Measurements from ENCODE around the gene SAMSN1. TPM values are rescaled to one million over a fixed set of nuclear protein-coding genes. Genes with fewer than 3 reads are reported as not detected.

The SAMSN1 gene
- total RNA-seq, 1 experiment from 2014 or later = not detected

DNA sequence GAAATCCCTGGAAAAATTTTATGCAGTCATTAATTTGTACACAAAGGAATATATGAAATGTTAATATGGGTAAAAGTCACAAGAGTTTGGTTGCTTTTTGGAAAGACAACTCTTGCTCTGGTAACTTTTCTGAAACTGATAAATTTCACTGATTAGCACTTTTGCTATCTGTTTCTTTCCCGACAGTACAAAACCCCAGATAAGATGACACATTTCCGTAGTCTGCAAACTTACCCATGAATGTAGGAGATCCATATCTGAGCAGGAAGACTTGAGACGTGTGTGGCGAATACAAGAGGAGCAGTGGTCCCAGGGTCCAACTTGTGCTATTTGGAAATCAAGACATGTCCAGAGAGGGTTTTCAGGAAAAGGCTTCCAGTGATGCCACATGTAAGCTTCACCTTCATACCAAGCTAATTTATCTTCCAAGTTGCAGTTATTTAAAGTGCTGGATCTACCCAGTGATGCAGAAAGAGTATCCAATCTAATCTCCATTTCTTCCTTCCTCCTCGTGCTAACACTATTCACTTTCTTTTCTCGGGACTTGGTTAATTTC lies 35.9 kb upstream of the SAMSN1 start:
- Histone ChIP-seq H3K9me3 (replicated peaks) (no peaks in the 10 kb centered on the region), H3K36me3 (no peaks in the 10 kb centered on the region), H3K4me3 (no peak overlapping the region), H3K27ac (no peak overlapping the region), H3K4me1 (replicated peaks) (no peaks in the 10 kb centered on the region), H3K27me3 (replicated peaks) (no peaks in the 10 kb centered on the region)
- no peak for DNase-seq (ENCODE audit: low read depth in 1 of 2, low spot score in 2 of 2)

DNA sequence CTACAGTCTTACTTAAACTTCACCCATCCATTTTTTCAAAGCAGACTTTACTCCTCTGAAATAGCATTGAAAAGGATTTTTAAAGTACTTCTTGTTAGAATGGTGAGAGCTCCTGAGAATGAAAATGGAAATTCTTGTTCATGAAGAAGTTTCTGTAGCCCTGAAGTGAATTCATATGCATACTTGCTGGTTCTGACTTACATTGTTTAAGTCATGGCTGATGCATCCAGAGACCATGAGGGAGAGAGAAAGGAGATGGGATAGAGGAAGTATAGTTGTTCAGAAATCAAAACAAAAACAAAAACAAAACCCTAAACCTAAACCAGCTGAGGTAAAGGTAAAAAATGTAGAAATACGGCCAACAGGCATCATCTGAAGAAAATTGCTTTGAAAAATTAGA lies 27.1 kb upstream of the SAMSN1 start:
- Histone ChIP-seq H3K27me3 (replicated peaks) (no peaks in the 10 kb centered on the region; the same call in 1 of the 2 replicates), H3K36me3 (no peaks in the 10 kb centered on the region), H3K27ac (no peak overlapping the region), H3K4me1 (replicated peaks) (no peaks in the 10 kb centered on the region), H3K9me3 (replicated peaks) (no peaks in the 10 kb centered on the region), H3K4me3 (no peak overlapping the region)
- DNase-seq (ENCODE audit: low read depth in 1 of 2, low spot score in 2 of 2) = no peak

DNA sequence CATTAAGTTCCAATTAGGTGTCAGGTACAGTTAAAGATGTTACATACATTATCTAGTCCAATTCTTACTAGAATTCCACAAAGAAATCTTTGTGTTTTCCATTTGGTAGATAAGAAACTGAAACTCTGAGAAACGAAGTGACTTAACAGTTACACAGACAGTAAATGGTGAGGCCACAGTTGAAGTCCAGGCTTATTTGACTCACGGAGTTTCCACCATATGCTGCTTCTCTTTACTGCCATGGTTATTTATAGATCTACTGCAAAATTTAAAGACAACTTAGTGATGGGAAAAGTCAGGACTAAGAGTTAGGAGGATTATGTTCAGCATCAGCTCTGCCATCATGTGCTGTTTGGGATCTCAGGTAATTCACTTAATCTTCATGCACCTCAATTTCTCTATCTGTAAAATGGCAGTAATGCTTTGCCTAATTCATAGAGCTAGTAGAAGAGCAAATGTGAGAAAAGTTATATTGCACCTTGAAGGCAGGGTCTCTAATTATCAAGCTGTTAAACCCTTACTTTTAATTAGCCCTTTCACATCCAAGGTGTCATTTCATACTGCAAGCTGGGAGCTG lies 26.2 kb upstream of the SAMSN1 start:
- no peak for DNase-seq (ENCODE audit: low read depth in 1 of 2, low spot score in 2 of 2)
- Histone ChIP-seq H3K27me3 (replicated peaks) (no peaks in the 10 kb centered on the region; the same call in 1 of the 2 replicates), H3K4me1 (replicated peaks) (no peaks in the 10 kb centered on the region), H3K9me3 (replicated peaks) (no peaks in the 10 kb centered on the region), H3K36me3 (no peaks in the 10 kb centered on the region), H3K27ac (no peak overlapping the region), H3K4me3 (no peak overlapping the region)

DNA sequence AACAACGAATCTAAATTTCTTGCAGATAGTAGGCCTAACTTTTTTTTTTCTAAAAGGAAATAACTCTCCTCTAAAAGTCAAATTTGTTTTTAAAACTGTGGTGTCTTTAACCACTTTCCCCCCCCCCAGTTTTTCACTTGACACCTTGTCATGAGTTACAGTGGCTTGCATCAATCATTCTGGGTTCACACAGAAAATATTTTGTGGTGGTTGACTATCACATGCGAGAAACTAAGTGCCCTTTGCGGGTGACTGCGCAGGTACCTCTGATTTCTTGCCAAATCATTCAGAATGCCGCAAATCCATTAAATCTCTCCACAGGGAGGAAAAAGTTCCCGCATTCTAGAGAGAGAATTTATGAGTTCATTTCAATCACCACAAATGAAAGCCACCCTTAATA lies 23.8 kb upstream of the SAMSN1 start:
- no peaks in the 10 kb centered on the region for H3K36me3 ChIP-seq
- no peaks in the 10 kb centered on the region; the same call in 1 of the 2 replicates for H3K27me3 ChIP-seq (replicated peaks)
- no peak for DNase-seq (ENCODE audit: low read depth in 1 of 2, low spot score in 2 of 2)
- no peak overlapping the region for H3K27ac ChIP-seq
- H3K4me1 ChIP-seq (replicated peaks) = no peaks in the 10 kb centered on the region
- H3K4me3 ChIP-seq = no peak overlapping the region
- no peaks in the 10 kb centered on the region for H3K9me3 ChIP-seq (replicated peaks)

DNA sequence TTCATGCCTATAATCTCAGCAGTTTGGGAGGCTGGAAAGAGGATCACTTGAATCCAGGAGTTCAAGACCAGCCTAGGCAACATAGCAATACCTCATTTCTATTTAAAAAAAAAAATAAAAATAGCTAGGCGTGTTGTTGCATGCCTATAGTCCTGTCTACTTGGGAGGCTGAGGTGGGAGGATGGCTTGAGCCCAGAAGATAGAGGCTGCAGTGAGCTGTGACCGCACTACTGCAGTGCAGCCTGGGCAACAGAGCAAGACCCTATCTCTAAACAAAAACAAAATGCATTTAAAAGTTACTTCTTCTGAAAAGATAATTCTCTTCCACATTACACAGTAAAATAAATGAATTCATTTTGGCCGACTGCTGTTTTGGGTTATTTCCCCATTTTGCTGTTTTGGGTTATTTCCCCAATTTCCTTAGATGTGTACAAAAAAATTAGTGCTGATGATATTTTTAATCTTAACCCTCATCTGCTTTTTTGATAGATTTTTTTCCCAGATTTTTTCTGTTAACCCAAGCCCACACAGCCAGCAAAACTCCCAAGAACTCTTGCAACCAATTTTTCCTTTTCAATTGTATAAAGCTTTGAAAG lies 23.0 kb upstream of the SAMSN1 start:
- Histone ChIP-seq H3K36me3 (no peaks in the 10 kb centered on the region), H3K4me3 (no peak overlapping the region), H3K4me1 (replicated peaks) (no peaks in the 10 kb centered on the region), H3K9me3 (replicated peaks) (no peaks in the 10 kb centered on the region), H3K27me3 (replicated peaks) (no peaks in the 10 kb centered on the region; the same call in 1 of the 2 replicates), H3K27ac (no peak overlapping the region)
- DNase-seq (ENCODE audit: low read depth in 1 of 2, low spot score in 2 of 2) = no peak

DNA sequence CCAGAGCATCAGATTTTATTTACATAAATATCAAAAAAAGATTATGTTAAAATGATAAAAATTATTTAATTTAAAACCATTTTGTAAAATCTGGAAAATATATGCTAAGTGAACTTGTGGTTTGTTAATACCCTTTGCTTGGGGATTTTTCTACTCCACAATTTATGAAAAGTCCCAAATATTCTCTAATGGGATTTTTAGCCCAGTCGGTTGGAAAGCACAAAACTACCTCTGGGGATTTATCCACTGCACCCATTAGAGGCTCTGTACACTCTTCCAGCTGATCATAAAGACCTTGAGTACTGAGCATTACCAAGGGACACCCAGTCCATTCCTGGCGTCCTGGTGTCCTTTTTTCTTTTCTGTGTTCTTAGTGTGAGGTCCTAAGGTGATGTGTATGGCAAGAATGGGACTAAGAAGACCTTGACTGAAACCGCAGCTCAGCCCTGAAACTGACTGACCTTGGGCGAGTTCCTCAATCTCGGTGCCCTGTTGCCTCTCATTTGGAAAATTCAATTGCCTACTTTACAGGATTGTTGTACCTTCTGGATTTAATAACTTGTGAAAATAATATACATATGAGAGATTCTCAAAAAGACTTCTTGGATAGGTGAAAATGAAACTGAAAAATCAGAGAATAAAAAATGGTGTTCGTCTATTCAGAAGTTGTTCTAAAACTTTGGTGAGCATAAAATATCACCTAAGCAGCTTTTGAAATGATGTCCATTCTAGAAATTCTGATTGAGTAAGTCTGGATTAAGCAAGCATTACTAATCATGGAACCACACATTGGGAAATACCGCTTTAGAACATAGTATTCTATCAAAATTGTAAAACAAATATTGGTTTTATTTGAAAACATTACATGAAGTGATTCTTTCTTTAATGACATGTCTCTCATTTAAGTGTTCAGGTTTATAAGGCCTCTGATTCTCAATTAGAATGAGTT lies 21.5 kb upstream of the SAMSN1 start:
- Histone ChIP-seq H3K4me3 (no peak overlapping the region), H3K36me3 (no peaks in the 10 kb centered on the region), H3K4me1 (replicated peaks) (no peaks in the 10 kb centered on the region), H3K27me3 (replicated peaks) (no peaks in the 10 kb centered on the region), H3K9me3 (replicated peaks) (no peaks in the 10 kb centered on the region), H3K27ac (no peak overlapping the region)
- DNase-seq (ENCODE audit: low read depth in 1 of 2, low spot score in 2 of 2) = no peak

DNA sequence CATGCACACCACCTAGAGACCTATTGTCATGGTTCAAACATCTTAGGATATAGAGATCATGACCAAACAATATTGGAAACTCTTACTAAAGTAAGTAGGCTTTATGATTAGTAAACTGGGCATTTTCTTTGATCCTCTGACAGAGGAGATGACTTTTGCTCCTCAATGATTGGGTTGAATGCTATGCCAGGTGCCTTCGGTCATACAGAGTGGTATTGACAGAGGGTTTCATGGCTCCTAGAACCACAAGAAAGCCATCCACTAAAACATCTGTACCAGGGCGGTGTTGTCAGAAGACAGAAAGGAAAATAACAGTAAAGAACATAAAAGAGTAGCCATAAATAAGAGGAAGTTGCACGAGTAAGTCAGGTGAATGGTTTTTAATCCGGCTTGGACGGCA lies 20.8 kb upstream of the SAMSN1 start:
- no peak for DNase-seq (ENCODE audit: low read depth in 1 of 2, low spot score in 2 of 2)
- Histone ChIP-seq H3K4me1 (replicated peaks) (no peaks in the 10 kb centered on the region), H3K27me3 (replicated peaks) (no peaks in the 10 kb centered on the region), H3K36me3 (no peaks in the 10 kb centered on the region), H3K4me3 (no peak overlapping the region), H3K27ac (no peak overlapping the region), H3K9me3 (replicated peaks) (no peaks in the 10 kb centered on the region)

DNA sequence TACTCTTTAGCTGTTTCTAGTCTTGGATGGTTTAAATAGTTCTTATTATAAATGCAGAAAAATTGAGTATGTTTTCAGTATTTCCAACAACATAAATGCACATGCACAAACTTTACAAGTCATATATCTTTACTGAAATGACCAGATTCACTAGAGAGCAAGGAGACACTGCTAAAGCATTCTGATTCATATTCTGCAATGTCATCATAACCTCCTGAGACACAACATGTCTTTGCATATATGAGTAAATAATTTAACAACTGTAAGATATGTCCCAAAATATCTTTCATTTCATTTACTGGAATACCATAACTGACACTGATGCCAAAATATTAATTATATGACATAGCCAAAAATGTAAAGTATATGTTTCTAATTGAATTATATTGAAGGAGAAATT lies 16.8 kb upstream of the SAMSN1 start:
- no peak overlapping the region for H3K4me3 ChIP-seq
- no peak for DNase-seq (ENCODE audit: low read depth in 1 of 2, low spot score in 2 of 2)
- H3K9me3 ChIP-seq (replicated peaks) = no peaks in the 10 kb centered on the region
- no peaks in the 10 kb centered on the region for H3K27me3 ChIP-seq (replicated peaks)
- no peaks in the 10 kb centered on the region for H3K4me1 ChIP-seq (replicated peaks)
- no peaks in the 10 kb centered on the region for H3K36me3 ChIP-seq
- H3K27ac ChIP-seq = no peak overlapping the region

DNA sequence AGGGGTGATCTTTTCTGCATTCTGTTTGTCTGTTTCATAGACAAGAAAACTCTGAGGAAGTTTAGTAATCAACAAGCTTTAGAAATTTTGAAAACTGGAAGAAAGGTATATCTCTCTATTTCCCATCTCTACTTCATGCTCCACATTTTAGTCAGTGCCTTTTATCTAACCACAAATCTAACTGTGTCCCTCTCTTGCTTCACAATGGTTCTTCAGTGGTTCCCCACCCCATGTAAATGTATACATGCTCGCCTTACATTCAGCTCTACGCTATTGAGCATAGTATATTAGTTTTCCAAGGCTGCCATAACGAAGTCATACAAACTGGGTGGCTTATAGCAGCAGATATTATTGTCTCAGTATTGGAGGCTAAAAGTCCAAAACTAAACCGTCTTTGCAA lies 14.4 kb upstream of the SAMSN1 start:
- Histone ChIP-seq H3K27ac (no peak overlapping the region), H3K4me1 (replicated peaks) (no peaks in the 10 kb centered on the region), H3K9me3 (replicated peaks) (no peaks in the 10 kb centered on the region), H3K36me3 (no peaks in the 10 kb centered on the region), H3K4me3 (no peak overlapping the region), H3K27me3 (replicated peaks) (no peaks in the 10 kb centered on the region)
- no peak for DNase-seq (ENCODE audit: low read depth in 1 of 2, low spot score in 2 of 2)

DNA sequence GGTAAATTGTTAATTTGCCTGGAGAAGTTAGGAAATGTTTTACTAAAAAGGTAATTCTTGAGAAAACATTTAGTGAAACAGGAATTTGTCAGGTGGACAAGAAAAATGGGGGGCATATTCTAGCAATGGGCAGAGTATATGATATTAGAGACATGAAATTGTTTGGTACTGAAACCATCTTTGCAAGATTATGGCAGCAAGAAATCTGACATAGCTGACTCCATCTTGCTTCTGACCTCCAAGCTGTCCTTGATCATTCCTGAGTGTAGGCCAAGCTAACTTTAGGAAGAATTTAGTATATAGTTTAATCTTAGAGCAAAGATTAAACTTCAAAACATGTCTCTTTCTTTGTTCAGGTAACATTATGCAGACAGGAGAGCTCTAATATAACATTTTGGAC lies 14.0 kb upstream of the SAMSN1 start:
- Histone ChIP-seq H3K9me3 (replicated peaks) (no peaks in the 10 kb centered on the region), H3K4me1 (replicated peaks) (no peaks in the 10 kb centered on the region), H3K36me3 (no peaks in the 10 kb centered on the region), H3K27me3 (replicated peaks) (no peaks in the 10 kb centered on the region), H3K4me3 (no peak overlapping the region), H3K27ac (no peak overlapping the region)
- no peak for DNase-seq (ENCODE audit: low read depth in 1 of 2, low spot score in 2 of 2)

DNA sequence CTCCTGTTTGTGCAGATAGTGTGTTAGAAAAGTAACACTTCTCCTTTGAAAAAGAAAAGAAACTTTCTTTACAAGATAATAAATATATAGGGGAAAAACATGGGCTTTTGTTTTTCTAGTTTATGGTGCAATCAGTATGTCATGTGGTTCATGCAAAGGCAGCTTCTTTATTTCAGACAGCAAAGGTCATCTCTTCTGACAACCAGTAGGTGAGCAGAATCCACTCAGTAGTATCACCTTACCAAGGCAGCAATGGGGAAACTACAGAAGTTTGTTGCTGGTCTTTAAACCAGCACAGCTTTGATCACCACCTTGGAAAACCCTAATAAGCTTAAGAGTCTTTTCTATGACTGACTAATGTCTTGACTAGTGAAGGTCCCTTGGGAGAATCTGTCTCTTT lies 13.0 kb upstream of the SAMSN1 start:
- no peaks in the 10 kb centered on the region for H3K4me1 ChIP-seq (replicated peaks)
- H3K36me3 ChIP-seq = no peaks in the 10 kb centered on the region
- H3K27me3 ChIP-seq (replicated peaks) = no peaks in the 10 kb centered on the region
- H3K4me3 ChIP-seq = no peak overlapping the region
- H3K9me3 ChIP-seq (replicated peaks) = no peaks in the 10 kb centered on the region
- no peak overlapping the region for H3K27ac ChIP-seq
- DNase-seq (ENCODE audit: low read depth in 1 of 2, low spot score in 2 of 2) = no peak

DNA sequence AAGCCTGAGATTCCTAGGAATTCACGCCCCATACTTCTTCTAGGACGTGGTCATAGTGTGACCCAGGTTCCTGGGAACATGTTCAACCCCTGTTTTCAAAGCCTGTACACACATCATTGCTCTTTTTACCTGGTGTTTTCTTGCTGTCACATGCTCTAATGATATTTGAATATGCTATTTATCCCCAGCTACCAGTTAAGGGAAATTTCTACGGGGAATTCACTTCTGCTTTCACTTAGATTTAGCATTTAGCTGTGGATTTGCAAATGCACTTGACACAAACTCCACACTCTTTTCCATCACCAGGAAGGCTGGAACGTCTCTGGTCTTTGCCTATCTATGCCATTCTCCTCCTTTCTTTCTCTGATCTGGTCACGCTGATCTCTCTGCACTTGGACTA lies 11.3 kb upstream of the SAMSN1 start:
- H3K9me3 ChIP-seq (replicated peaks) = no peaks in the 10 kb centered on the region
- no peaks in the 10 kb centered on the region for H3K27me3 ChIP-seq (replicated peaks)
- H3K4me1 ChIP-seq (replicated peaks) = no peaks in the 10 kb centered on the region
- H3K4me3 ChIP-seq = no peak overlapping the region
- H3K36me3 ChIP-seq = no peaks in the 10 kb centered on the region
- DNase-seq (ENCODE audit: low read depth in 1 of 2, low spot score in 2 of 2) = no peak
- no peak overlapping the region for H3K27ac ChIP-seq

DNA sequence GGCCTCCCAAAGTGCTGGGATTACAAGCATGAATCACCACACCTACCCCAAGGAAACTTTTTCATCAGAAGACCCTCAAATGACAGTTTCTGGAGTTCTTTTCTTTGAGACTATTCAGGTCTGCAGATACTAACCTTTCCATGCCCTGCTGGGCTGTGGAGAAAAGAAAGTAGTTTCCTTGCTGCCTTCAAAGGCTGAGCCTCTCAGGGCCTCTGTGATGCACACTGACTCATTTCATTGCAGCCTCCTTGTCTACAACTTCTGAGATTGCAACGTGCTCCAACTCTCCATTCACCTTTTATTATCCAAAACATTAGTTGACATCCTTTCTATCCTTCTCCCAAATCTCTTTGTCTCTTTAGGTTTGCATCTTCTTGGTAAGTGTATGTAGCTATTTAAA lies 8.8 kb upstream of the SAMSN1 start:
- no peaks in the 10 kb centered on the region for H3K27me3 ChIP-seq (replicated peaks)
- H3K36me3 ChIP-seq = no peaks in the 10 kb centered on the region
- no peak for DNase-seq (ENCODE audit: low read depth in 1 of 2, low spot score in 2 of 2)
- no peak overlapping the region for H3K27ac ChIP-seq
- H3K4me1 ChIP-seq (replicated peaks) = no peaks in the 10 kb centered on the region
- no peaks in the 10 kb centered on the region for H3K9me3 ChIP-seq (replicated peaks)
- H3K4me3 ChIP-seq = no peak overlapping the region

DNA sequence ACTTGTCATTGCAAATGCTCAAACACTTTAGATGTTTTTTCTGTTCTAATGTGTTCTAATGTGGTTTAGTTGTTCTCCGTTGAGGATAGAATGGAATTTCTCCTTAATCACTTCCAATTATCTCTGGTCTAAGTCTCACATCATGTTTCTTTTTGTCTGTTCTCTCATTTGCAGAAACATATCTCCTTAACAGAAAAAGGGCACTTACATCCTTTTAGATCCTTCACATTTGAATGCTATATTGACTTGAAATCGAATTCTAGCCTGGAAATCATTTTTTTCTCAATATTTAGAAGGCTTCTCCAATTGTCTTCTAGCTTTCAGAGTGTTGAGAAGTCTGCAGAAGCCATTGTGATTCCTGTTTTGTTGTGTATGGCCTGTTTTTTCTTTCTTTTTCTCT lies 7.3 kb upstream of the SAMSN1 start:
- no peak overlapping the region for H3K27ac ChIP-seq
- no peaks in the 10 kb centered on the region for H3K4me1 ChIP-seq (replicated peaks)
- no peak overlapping the region for H3K4me3 ChIP-seq
- no peaks in the 10 kb centered on the region for H3K36me3 ChIP-seq
- no peaks in the 10 kb centered on the region for H3K9me3 ChIP-seq (replicated peaks)
- no peaks in the 10 kb centered on the region for H3K27me3 ChIP-seq (replicated peaks)
- no peak for DNase-seq (ENCODE audit: low read depth in 1 of 2, low spot score in 2 of 2)

All from SJSA1 (cell line).